Measurements from ENCODE around the gene YTHDF2.

DNA sequence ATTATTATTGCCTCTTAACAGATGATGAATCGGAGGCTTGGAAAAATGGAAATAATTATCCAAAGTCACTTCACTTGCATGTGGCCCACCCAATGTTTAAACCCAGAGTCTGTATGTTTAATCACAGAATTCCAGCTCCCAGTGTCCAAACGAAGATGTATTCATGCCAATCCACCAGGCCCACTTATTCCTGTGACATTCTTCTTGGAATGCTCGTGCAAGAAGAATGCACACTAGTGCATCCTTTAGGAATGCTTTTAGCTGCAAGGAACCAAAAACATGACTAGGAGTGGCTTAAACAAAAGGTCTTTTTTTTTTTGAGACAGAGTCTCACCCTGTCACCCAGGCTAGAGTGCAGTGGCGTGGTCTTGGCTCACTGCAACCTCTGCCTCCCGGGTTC, 66.3 kb downstream of the YTHDF2 start:
- TF ChIP-seq POLR2A (IDR thresholded peaks at IDR 0.05) (no peak), CTCF (IDR thresholded peaks at IDR 0.05) (no peak)

Data from sigmoid colon (tissue), 3 donors.